GM19324 (cell line): ENCODE data around the gene PLA2G2D.

ENCODE experiments used
- ATAC-seq: cut with Tn5 transposase; IDR thresholded peaks from one replicate; pipeline ENCODE4 v1.9.1; 2021; ENCODE audit warnings: mild to moderate bottlenecking, moderate library complexity; ENCODE audit not compliant: unreplicated experiment, low FRiP score

The PLA2G2D gene

DNA sequence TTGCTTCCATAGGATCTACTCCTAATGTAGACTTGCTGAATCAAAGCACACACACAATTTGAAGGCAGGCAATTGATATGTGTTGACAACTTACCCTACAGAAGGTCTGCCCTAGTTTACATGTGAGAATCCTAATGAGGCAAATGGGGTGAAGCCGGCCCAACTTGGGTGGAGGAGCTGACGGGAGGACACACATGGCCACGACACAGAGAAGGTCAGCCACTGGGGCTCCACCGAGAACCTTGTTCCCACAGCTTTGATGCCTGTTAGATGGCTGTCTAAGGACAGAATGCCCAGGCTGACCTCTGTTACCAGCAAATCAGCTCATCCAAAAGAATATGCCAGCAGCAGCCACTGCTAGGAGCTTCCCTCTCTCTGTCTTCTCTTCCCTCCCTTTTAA, 1.5 kb upstream of the PLA2G2D start:
- ATAC-seq, result no peak

DNA sequence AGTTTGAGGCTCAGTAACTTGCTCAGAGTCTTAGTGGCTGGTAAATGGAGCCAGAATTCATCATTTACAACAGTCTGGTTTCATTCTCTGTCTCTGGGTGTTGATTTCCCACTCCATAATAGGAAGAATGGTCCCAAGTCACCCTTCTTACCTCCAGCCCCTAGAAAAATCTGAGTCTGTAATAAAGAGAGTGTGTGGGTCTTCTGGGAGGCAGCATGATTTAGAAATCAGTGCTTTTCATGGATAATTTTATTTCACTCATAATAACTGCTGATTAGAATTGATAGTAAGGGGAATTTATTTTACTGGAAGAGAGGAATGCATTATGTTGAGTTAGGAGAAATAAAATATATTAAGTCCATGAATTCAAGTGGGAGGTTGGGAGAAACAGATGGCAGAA, 2.1 kb downstream of the PLA2G2D start:
- no peak for ATAC-seq

DNA sequence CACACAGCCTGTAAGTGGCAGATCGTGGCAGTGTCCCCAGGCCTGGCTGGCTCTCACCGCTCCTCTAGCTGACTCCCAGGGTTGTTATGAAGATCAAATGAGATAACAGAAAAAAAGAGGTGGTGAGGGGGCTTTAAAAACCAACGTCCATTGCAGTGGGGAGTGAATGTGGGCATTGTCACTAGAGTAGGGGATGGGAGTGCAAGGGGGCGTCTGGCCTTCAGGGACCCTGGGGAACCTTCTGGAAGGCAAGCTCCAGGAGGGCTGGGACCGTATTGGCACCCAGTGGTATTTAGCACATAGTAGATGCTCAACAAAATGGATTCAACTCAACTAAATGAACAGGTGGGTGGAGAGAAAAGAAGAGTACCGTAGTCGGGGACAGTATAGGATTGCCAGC, 3.4 kb downstream of the PLA2G2D start:
- ATAC-seq, result no peak

DNA sequence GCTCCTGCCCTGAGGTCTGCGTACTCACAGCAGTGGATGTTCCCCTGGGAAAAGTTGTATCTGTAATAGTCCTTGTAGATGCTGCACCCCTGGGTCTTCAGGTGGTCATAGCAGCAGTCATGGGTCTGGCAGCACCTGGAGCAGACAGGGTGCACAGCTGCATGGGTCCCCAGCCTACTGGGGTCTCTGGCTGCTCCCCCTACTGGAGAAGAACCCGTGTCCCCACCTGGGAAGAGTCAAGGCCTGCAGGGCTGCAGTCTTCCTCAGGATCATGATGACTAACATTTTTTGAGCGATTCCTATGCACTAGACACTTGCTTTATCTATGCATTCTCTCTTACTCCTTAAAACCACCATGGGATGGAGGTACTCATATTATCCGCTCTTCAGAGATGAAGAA, 3.9 kb downstream of the PLA2G2D start:
- ATAC-seq, result no peak

DNA sequence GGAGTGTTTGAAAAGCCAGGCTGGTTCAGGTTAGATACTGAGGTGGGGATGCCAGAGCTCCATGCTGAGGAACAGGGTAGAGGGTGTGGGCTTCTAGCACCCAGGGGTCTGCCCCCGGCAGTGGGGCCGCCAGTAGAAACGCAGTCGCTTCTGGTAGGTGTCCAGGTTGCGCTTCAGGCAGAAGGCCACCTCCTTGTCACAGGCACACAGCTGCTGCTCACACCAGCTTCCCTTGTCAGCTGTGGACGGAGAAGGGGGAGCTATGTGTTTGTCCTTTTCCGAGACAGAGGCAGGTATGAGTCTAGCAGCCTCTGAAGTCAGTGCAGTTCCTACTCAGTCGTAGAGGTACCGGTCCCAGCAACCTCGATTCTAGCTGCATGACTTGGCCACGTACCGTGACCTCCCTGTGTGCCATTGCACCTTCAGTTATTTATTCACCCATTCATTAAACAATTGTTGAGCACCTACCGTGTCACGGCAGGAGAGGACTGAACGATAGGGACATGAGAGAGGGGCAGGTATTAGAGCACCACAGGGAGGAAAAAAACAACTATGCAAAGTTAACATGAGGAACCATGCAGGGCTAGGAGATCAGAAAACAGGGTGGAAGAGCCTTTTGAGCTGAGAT, 5.2 kb downstream of the PLA2G2D start:
- no peak for ATAC-seq

DNA sequence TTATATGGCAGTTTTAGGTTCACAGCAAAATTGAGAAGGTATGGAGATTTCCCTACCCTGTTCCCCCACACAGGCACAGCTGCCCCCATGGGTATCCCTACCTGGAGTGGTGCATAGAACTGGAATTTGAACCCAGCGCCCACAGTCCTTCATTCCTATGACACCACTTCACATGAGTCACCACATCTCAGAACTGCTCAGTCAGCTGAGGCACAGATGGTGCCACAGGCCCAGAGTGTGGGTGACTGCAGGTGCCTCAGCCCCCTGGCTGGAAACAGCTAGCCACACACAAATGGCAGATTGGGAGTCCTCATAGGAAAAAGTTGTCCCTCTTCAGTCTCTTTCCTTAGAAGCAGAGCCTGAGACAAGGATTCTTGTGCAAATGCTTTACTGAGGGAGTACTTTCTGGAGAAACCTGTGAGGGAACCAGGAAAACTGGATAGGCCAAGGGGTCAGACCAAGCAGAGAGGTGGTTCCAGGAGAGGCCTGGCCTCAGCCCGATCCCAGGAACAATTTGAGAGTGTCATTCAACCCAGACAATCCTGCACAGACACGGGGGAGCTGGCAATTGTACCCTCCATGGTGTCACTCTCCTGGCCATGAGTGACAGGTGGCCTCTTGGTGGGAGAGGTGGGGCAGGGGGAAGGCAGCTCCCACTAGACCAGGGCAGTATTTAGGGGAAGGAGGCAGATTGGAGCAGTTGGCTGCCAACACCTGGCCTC, 6.9 kb downstream of the PLA2G2D start:
- ATAC-seq, result no peak

DNA sequence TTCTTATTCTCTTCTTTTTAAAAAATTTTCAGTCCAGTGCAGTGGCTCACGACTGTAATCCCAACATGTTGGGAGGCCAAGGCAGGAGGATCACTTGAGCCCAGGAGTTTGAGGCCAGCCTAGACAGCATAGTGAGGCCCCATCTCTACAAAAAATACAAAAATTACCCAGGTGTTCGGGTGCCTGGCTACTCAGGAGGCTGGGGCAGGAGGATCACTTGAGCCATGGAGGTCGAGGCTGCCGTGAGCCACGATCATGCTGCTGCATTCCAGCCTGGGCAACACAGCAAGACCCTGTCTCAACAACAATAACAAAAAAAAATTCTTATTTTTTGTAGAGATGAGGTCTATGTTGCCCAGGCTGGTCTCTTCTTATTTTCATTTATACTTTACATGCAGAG, 7.9 kb downstream of the PLA2G2D start:
- ATAC-seq, result no peak

DNA sequence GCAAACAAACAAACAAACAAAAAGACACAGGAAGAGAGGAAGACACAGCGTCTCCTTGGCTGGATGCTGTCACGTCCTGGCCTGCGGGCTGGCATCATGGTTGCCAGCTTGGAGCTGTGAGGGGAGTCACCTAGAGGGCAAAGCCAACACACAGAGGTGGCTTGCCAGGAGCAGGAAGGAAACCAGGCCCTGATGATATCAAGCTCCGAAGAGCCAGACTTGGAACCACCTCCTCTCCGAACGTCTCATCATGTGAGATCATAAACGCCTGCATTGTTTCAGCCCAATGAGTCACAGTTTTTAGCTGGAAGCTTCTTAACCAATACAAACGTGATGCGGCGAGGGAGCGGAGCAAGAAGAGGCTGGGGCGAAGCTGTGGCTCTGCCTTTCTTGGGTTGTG, 8.7 kb downstream of the PLA2G2D start:
- ATAC-seq, result no peak

DNA sequence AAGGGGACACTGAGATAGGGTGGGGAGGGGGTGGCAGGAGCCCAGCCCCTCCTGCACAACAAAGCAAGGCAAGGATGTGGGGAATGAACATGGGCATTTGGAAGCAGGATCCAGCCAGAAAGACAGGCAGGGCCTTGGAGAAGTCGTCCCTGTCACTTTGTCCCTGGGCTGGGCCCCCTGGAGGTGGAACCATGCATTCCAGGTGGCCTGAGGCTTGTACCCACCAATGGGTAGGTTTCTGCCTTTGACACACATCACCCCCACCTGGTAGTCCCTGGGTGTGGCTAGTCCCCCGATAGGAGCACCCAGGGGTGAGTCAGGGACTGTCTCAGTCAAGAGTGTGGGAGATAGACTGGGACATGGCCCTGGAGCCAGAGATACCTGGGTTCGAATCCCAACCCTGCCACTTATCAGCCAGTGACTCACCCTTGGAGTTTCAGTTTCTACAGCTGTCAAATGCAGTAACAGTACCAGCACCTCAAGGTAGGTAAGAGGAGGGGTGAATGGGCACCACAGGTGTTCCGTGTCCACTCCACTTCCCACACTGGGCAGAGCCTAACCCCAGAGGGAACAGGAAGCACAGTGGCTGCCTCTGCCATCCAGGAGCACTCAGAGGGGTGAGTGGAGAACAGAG, 10.0 kb downstream of the PLA2G2D start:
- ATAC-seq, result no peak

DNA sequence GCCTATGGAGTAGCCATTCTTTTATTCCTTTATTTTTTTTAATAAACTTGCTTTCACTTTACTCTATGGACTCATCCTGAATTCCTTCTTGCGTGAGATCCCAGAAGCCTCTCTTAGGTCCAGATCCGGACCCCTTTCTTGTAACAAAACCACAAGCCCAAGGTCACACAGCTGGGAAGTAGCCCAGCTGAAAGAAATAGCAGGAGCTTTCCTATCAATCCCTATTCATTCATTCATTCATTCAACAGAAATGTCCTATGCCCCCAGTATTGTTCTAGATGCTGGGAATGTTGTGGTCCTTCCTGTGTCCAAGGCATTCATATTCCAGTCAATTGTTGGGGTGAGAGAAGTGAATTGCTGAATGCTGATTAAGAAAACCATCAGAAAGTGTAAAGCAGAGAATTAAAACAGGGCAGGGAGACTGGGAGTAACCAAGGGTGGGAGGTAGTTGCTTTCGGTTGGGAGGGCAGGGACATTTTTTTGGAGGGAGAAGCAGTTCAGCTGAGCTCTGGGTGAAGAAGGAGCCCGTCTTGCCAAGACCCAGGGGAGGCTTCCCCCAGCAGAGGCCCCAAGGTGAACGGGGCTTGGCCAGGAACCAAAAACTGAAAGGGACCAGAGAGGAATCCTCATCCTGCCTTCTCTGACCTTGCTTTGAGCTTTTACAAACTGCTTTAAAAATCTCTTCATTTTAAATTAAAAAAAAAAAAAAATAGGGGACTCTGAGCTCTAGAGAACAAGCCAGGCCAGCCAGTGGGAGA, 10.8 kb downstream of the PLA2G2D start:
- no peak for ATAC-seq

DNA sequence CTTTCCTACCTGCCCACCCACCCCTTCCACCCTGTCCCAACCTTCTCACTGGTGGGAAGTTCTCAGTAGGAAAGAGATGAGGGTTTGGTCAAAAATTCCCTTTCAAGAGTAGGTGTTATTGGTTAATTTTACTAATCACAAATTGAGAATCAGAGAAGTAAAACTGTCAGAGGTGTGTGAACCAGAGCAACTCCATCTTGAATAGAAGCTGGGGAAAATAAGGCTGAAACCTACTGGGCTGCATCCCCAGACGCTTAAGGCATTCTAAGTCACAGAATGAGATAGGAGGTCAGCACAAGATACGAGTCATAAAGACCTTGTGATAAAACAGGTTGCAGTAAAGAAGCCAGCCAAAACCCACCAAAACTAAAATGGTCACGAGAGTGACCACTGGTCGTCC, 11.5 kb downstream of the PLA2G2D start:
- no peak for ATAC-seq

DNA sequence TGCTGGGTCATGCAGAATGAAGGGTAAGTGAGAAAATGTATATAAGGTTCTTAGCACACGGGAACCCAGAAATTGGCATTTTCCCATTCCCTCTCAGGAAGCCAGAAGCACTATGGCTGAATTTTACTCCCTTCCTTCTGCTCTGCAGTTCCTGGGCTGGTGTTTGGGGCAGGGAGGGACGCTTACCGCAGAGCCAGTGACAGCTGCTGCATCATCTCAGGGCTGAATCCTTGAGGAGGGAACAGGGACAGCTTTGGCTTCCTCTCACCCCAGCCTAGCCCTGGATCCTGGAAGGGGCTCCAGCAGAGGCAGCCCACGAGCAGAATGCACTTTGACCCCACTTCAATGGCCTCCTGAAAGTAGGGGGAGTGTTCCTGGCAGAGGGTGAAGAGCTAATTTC, 12.0 kb downstream of the PLA2G2D start:
- ATAC-seq, result no peak

DNA sequence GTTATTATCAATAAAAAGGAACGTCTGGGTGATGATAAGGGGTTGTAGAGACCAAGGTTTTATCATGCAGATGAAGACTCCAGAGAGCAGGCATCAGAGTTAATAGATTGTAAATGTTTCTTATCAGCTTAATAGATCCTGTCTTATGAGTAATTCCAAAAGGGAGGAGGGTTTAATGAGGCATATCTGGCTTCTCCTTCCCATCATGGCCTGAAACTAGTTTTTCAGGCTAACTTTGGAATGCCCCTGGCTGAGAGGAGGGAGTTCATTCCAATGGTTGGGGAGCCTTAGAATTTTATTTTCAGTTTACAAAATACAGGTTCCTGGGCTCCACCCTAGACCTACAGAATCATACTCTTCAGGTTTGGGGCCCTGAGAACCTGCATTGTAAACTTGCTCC, 13.5 kb downstream of the PLA2G2D start:
- no peak for ATAC-seq

DNA sequence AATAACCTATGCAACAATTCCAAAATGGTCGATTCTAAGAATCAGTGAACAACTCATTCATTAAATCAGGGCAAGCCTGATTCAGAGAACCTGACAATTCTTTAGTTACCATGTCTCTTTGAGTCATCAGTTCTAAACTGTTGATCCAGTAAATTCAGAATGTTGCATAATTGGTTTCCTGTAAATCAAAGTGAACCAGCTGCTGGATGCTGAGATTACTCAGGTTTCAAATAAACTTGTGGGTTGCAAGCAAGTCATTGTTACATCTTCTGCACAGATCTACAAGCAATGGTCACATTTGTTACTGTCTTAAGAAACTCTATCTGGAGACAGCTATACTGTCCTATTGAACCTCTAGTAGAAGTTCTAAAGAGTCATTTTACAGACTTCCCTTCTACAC, 16.5 kb downstream of the PLA2G2D start:
- ATAC-seq, result no peak

DNA sequence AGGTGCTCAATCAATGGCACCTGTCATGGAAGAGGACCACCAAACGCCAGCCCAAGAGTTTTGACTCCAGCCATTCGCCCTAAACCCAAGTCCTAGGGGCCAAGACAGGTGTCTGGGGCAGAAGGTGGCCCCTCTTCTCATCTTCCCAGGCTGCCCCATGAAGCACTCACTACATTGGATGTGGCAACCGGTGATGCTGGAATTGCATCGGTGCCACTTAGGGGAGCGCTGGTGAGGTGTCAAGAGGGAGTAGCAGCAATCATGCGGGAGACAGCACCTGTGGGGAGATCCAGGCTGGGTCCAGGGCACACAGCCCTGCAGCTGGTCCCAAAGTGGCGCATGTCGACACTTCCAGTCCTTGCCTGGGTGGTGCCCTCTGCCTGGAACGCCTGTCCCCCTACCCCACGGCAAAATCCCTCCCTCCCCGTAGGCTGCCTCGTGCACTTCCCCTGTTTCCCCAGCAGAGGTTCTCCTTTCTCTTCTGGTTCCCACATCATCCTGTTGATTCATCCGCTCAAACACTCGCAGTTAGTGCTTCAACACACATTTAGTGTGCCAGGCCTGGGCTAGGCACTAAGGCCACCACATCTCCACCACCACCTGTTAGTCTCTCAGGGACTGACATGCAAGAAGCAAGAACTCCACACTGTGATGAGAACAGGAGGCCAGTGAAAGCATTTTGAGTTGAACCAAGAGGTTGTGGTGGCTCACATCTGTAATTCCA, 18.5 kb downstream of the PLA2G2D start:
- ATAC-seq, result no peak

DNA sequence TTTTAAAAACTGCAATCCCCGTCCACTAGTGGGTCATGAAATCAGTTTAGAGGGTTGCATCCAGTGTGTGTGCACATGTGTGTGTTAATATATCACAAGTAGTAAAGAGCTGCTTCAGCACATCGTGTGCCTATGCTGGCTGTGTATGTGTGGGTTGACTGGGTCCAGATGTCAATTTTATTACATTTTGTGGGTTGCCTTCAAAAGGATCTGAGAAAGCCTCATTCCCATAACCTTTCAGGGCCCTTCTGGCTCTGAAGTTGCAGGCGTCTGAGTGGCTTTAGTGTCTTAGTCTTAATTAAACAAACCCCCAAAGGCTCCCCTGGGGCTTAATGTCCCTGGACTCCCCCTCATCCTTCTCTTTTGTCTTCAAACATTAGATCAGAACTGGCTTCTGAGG, 19.8 kb downstream of the PLA2G2D start:
- ATAC-seq, result no peak

DNA sequence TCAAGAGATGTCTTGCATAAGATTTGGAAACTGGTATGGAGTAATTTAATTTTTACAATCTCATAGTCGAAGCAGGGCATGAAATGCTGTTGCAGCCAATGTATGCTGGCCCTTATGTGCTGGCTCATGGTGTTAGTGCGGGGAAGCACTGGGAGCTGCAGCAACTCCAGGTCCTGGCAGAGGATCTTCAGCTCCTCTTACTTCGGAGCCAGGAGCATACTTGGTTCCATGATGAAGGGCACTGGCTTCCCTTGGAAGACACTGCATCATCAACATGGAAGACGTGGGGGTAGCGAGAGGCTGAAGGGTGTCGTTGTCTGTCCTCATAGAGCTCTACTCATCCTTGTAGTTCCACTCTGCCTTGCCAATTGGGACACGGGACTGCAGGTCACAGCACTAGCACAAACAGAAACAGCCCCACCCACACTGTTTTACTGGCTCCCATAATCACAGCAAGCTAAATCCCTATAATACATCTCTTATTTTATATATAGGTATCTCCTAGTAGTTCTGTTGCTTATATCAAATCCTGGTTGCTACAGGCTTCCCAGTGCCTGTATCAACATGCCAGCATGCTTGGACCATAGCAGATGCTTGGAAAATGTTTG, 22.4 kb downstream of the PLA2G2D start:
- no peak for ATAC-seq

DNA sequence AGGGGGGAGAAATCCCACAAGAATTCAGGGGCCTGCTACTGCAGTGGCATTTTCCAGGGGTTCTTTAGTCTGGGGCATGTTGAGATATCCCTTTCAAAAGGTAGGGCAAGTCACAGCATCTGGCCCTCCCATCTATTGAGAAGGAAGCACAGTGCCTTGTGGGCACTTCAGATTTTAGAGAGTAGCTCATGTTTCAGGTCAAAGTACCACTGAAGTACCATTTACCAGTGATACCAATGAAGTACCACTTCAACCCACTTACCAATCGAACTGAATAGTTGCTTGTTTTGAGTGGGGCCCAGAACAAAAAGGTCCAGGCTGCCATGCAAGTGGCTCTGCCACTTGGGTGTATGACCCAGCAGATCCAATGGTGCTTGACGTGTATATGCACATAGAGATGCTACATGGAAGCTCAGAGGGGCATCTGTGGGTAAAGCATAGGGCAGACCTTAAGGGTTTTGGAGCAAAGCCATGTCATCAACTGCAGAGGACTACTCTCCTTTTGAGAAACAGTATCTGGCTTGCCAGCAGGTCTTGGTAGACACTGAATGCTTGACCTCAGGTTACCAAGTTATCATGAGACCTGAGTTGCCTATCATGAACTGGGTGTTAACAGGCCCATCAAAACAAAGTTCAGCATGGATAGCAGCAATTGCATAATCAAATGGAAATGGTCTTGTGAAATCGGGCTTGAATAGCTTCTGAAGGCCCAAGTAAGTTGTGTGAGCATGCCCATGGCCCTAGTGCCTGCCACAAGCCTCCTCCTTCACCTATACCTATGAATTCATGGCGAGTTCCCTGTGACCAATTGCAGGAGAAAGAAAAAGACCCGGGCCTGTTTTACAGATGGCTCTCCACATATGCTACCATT, 23.5 kb downstream of the PLA2G2D start:
- ATAC-seq, result no peak

DNA sequence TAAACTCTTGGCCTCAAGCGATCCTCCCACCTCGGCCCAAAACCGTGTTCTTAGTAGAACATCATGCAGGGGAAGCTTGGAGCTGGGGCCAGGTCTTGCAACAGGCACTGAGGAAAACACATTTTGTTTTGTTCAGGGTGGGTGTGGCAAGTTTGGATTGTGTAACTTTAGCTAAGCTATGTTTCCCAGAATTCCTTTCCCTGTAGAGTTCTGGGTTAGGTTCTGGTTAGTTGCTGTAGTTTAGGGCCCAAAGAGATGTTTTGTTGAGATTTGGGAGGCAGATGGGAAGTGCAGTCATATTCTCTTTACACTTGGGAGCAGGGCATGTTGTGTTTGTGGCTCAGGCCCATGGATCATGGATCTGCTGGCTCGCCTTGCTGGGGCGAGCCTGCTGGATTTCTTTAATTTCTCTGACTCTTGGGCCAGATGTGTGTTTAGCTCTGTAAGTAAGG, 25.4 kb downstream of the PLA2G2D start:
- no peak for ATAC-seq
